ENCODE results near the gene ARMC6. TPM values are rescaled to one million over a fixed set of nuclear protein-coding genes. Genes with fewer than 3 reads are reported as not detected.

ARMC6 gene
- total and polyA plus RNA-seq, 2 experiments from 2014 or later: 40.9 to 112 TPM

GRCh38 chr19:19078801-19079200 is 45.4 kb downstream of the ARMC6 start (continued):
- TF ChIP-seq POLR2AphosphoS5 (IDR thresholded peaks at IDR 0.05; ENCODE audit: low read depth) (no peak), CTCF (conservative IDR thresholded peaks at IDR 0.05; ENCODE audit: low read depth in 2 of 2) (no peak)
- TF ChIP-seq, protein P1, sequence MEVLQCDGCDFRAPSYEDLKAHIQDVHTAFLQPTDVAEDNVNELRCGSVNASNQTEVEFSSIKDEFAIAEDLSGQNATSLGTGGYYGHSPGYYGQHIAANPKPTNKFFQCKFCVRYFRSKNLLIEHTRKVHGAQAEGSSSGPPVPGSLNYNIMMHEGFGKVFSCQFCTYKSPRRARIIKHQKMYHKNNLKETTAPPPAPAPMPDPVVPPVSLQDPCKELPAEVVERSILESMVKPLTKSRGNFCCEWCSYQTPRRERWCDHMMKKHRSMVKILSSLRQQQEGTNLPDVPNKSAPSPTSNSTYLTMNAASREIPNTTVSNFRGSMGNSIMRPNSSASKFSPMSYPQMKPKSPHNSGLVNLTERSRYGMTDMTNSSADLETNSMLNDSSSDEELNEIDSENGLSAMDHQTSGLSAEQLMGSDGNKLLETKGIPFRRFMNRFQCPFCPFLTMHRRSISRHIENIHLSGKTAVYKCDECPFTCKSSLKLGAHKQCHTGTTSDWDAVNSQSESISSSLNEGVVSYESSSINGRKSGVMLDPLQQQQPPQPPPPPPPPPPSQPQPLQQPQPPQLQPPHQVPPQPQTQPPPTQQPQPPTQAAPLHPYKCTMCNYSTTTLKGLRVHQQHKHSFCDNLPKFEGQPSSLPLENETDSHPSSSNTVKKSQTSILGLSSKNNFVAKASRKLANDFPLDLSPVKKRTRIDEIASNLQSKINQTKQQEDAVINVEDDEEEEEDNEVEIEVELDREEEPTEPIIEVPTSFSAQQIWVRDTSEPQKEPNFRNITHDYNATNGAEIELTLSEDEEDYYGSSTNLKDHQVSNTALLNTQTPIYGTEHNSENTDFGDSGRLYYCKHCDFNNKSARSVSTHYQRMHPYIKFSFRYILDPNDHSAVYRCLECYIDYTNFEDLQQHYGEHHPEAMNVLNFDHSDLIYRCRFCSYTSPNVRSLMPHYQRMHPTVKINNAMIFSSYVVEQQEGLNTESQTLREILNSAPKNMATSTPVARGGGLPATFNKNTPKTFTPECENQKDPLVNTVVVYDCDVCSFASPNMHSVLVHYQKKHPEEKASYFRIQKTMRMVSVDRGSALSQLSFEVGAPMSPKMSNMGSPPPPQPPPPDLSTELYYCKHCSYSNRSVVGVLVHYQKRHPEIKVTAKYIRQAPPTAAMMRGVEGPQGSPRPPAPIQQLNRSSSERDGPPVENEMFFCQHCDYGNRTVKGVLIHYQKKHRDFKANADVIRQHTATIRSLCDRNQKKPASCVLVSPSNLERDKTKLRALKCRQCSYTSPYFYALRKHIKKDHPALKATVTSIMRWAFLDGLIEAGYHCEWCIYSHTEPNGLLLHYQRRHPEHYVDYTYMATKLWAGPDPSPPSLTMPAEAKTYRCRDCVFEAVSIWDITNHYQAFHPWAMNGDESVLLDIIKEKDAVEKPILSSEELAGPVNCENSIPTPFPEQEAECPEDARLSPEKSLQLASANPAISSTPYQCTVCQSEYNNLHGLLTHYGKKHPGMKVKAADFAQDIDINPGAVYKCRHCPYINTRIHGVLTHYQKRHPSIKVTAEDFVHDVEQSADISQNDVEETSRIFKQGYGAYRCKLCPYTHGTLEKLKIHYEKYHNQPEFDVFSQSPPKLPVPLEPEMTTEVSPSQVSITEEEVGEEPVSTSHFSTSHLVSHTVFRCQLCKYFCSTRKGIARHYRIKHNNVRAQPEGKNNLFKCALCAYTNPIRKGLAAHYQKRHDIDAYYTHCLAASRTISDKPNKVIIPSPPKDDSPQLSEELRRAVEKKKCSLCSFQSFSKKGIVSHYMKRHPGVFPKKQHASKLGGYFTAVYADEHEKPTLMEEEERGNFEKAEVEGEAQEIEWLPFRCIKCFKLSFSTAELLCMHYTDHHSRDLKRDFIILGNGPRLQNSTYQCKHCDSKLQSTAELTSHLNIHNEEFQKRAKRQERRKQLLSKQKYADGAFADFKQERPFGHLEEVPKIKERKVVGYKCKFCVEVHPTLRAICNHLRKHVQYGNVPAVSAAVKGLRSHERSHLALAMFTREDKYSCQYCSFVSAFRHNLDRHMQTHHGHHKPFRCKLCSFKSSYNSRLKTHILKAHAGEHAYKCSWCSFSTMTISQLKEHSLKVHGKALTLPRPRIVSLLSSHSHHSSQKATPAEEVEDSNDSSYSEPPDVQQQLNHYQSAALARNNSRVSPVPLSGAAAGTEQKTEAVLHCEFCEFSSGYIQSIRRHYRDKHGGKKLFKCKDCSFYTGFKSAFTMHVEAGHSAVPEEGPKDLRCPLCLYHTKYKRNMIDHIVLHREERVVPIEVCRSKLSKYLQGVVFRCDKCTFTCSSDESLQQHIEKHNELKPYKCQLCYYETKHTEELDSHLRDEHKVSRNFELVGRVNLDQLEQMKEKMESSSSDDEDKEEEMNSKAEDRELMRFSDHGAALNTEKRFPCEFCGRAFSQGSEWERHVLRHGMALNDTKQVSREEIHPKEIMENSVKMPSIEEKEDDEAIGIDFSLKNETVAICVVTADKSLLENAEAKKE (CRISPR knock-in tag; IDR thresholded peaks at IDR 0.05): no peak

DNA sequence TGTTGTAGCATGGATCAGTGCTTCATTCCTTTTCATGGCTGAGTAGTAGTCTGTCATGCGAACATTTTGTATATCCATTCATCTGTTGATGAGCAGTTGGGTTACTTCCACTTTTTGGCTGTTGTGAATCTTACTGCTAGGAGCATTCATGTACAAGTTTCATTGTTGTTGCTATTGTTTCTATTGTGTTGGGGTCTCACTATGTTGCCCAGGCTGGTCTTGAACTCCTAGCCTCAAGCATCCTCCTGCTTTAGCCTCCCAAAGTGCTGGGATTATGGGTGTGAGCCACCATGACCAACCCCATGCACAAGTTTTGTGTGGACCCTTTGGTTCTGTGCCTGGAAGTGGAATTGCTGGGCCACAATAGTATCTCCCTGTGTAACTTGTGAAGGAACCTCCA is 46.2 kb downstream of the ARMC6 start:
- H3K4me3 Mint-ChIP-seq: no peak overlapping the region; the same call in 2 of the 3 replicates
- no peak for DNase-seq (ENCODE audit: low spot score)
- no peaks in the 10 kb centered on the region for H4K20me1 ChIP-seq (replicated peaks; ENCODE audit: insufficient read depth)
- no peaks in the 10 kb centered on the region for H3K4me1 Mint-ChIP-seq
- H3K4me2 ChIP-seq: no peak overlapping the region
- 0 out of 2 replicates have a peak, but pooled peaks cover 4% of the 10 kb centered on the region for H3K9me2 ChIP-seq (ENCODE audit: insufficient read depth)
- H3K9me3 Mint-ChIP-seq: no peaks in the 10 kb centered on the region
- H3K36me3 Mint-ChIP-seq (ENCODE audit: low read depth): no peaks in the 10 kb centered on the region
- H3K27ac Mint-ChIP-seq: no peak overlapping the region
- H3K27me3 Mint-ChIP-seq (ENCODE audit: insufficient read depth, low read depth, poor library complexity): peaks cover 9% of the 10 kb centered on the region
- no peak overlapping the region for H2AFZ ChIP-seq
- no peaks in the 10 kb centered on the region for H3K4me1 ChIP-seq (ENCODE audit: insufficient read depth)
- H3K27ac ChIP-seq (ENCODE audit: low read depth): no peak overlapping the region
- ATAC-seq: no peak
- no peaks in the 10 kb centered on the region for H3F3A ChIP-seq (replicated peaks; ENCODE audit: low read depth)
- H3K27me3 ChIP-seq (ENCODE audit: insufficient read depth): peaks cover 15% of the 10 kb centered on the region; the same call in 1 of the 2 replicates
- H3K4me3 ChIP-seq: no peak overlapping the region
- no peaks in the 10 kb centered on the region for H3K79me2 ChIP-seq (replicated peaks; ENCODE audit: insufficient read depth)
- no peaks in the 10 kb centered on the region for H3K36me3 ChIP-seq (ENCODE audit: insufficient read depth)
- TF ChIP-seq, protein P1 (CRISPR knock-in tag; IDR thresholded peaks at IDR 0.05): no peak
- TF ChIP-seq EZH2 (IDR thresholded peaks at IDR 0.05; ENCODE audit: low read depth, unreplicated experiment) (no peak), ZNF331 (CRISPR knock-in tag; IDR thresholded peaks at IDR 0.05; ENCODE audit: low read depth) (no peak)
